LNCAP (cell line): Measurements from ENCODE around the gene RPS19BP1.

Experiments
- CTCF ChIP-seq: fragments of 450-650 bp; IDR thresholded peaks from 2 replicates; pipeline ENCODE4 v1.5.1; 2017; ENCODE audit warnings: mild to moderate bottlenecking

RPS19BP1 gene

GRCh38 chr22:39487826-39488520, 44.6 kb downstream of the RPS19BP1 start:
- no peak for TF ChIP-seq CTCF

GRCh38 chr22:39486951-39487825, 45.4 kb downstream of the RPS19BP1 start:
- no peak for TF ChIP-seq CTCF

- no peak for TF ChIP-seq CTCF
These were observed 49.8 kb downstream of the RPS19BP1 start for GRCh38 chr22:39482768-39483167.

DNA sequence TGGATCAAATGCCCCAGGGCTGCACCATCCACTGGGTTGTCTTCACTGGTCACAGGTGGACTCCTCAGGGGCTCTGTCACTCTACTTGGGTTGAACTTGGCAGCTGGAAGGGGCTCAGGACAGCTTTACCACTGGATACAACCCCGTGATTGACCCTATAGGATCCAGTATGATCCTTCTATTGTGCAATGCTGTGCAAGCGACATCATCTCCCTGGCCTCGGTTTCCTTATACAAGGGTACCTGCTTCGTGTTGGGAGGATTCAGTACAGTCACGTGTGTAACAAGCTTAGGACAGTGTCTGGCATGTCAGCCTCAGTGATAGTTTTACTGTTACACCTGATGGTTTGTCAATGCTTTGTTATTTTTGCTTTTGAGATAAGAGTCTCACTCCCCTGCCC, 51.0 kb downstream of the RPS19BP1 start:
- no peak for TF ChIP-seq CTCF

- TF ChIP-seq CTCF, result no peak
These were observed 51.5 kb downstream of the RPS19BP1 start for GRCh38 chr22:39481054-39481453.

DNA sequence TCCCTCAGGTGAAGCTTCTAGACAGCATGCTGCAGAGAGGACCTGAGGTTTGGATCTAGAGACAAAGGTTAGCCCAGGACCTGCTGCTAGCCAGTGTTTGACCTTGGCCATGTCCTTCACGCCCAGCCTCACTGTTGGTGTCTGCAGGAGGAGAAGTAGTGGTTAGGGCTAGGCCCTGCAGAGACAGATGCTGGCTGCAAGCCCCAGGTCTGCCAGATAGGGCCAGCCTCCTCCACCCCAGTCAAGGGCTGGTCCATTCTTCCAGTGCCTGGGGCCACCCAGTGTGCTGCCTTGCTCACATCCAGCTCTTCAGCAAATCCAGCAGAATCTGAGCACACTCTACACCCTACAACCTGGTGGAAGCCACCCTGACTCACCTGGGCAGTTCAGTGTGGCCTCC, 52.0 kb downstream of the RPS19BP1 start:
- TF ChIP-seq CTCF, result no peak

- no peak for TF ChIP-seq CTCF
These were observed 53.3 kb downstream of the RPS19BP1 start for GRCh38 chr22:39479254-39479653.
